OCI-M2 (cell line): ENCODE data around the gene GAS2L2.
A peak's percentile ranks its signal among the peaks of the same experiment; 100 is the strongest.

ENCODE experiments used
- DNase-seq: peaks from one replicate; lab custom pipeline; 2025; ENCODE audit not compliant: unreplicated experiment; lab: John Stamatoyannopoulos, UW

GAS2L2 gene

GRCh38 chr17:35748341-35748841 is 4.6 kb downstream of the GAS2L2 start:
- DNase-seq = no peak

- DNase-seq = peak; percentile 10
Measured at GRCh38 chr17:35747540-35748017, 5.5 kb downstream of the GAS2L2 start.

GRCh38 chr17:35745749-35746320 is 7.2 kb downstream of the GAS2L2 start:
- no peak for DNase-seq

- DNase-seq = no peak
Measured at GRCh38 chr17:35745246-35745645, 7.8 kb downstream of the GAS2L2 start.

GRCh38 chr17:35744830-35745229 is 8.2 kb downstream of the GAS2L2 start:
- DNase-seq = no peak

- DNase-seq = no peak
Measured at GRCh38 chr17:35743626-35744328, 9.3 kb downstream of the GAS2L2 start.

- DNase-seq = no peak
Measured at GRCh38 chr17:35742896-35743477, 10.1 kb downstream of the GAS2L2 start.

- no peak for DNase-seq
Measured at GRCh38 chr17:35742496-35742895, 10.5 kb downstream of the GAS2L2 start.

GRCh38 chr17:35740997-35741931 is 11.8 kb downstream of the GAS2L2 start:
- DNase-seq = no peak

- no peak for DNase-seq
Measured at GRCh38 chr17:35740216-35740615, 12.8 kb downstream of the GAS2L2 start.

GRCh38 chr17:35738519-35739133 is 14.4 kb downstream of the GAS2L2 start:
- no peak for DNase-seq

GRCh38 chr17:35736236-35736635 is 16.8 kb downstream of the GAS2L2 start:
- no peak for DNase-seq

- no peak for DNase-seq
Measured at GRCh38 chr17:35735036-35735805, 17.8 kb downstream of the GAS2L2 start.

GRCh38 chr17:35734396-35734795 is 18.6 kb downstream of the GAS2L2 start:
- DNase-seq = no peak

- DNase-seq = no peak
Measured at GRCh38 chr17:35733366-35733765, 19.7 kb downstream of the GAS2L2 start.

GRCh38 chr17:35732806-35733136 is 20.3 kb downstream of the GAS2L2 start:
- no peak for DNase-seq

GRCh38 chr17:35731917-35732805 is 20.9 kb downstream of the GAS2L2 start:
- DNase-seq = no peak

GRCh38 chr17:35731239-35731916 is 21.7 kb downstream of the GAS2L2 start, which contains the start of gene RASL10B:
Gene RASL10B (plus strand): TSS chr17:35731639. CDS start chr17:35735185, 3,546 bp downstream.
- no peak for DNase-seq
